Common myeloid progenitor, CD34-positive (primary cell): ENCODE measurements around the gene PIWIL1.

Experiments used
- CTCF ChIA-PET: fragments of 350-600 bp; sonication (Branson Sonifier 250); formaldehyde crosslinking; loops from one replicate; lab custom pipeline; 2021; ENCODE audit warnings: antibody characterized with exemption; lab: Charles Lee
- POLR2A ChIA-PET: fragments of 350-600 bp; sonication (Branson Sonifier 250); formaldehyde crosslinking; loops from one replicate; lab custom pipeline; 2021; ENCODE audit warnings: antibody characterized with exemption; lab: Charles Lee
- DNase-seq, 3 donors: peaks; one replicate each; pipeline versions ENCODE4 v3.0.0 to v3.0.0-alpha.2; 2013
- H3K27ac ChIP-seq, 2 experiments: 1 replicate in 1 of 2; 2 replicates in 1 of 2; pipeline ENCODE4 v1.7.0; 2013; ENCODE audit warnings: inconsistent platforms in 2 of 2, low read length in 2 of 2, mild to moderate bottlenecking in 2 of 2, low read depth in 1 of 2, moderate library complexity in 1 of 2; ENCODE audit not compliant: severe bottlenecking in 2 of 2, insufficient read depth in 1 of 2, poor library complexity in 1 of 2
- H3K27me3 ChIP-seq, 5 experiments: replicated peaks in 2 of 5; 1 replicate in 3 of 5; 2 replicates in 2 of 5; pipeline versions ENCODE4 v1.6.1 to v1.7.0; 2013; ENCODE audit warnings: low read length in 4 of 5, mild to moderate bottlenecking in 2 of 5, moderate library complexity in 2 of 5, inconsistent platforms in 1 of 5; ENCODE audit not compliant: insufficient read depth in 5 of 5, control insufficient read depth in 4 of 5
- H3K36me3 ChIP-seq, 4 experiments: 1 replicate in 2 of 4; 2 replicates in 2 of 4; pipeline versions ENCODE4 v1.6.1 to v1.7.0; 2013; ENCODE audit warnings: low read length in 3 of 4, control low read depth in 1 of 4, mild to moderate bottlenecking in 1 of 4; ENCODE audit not compliant: control insufficient read depth in 4 of 4, insufficient read depth in 4 of 4
- H3K4me1 ChIP-seq, 4 experiments: 1 replicate in 3 of 4; 2 replicates in 1 of 4; pipeline versions ENCODE4 v1.6.1 to v1.7.1; 2013; ENCODE audit warnings: low read length in 3 of 4, mild to moderate bottlenecking in 3 of 4, control low read depth in 1 of 4, inconsistent platforms in 1 of 4, moderate library complexity in 1 of 4; ENCODE audit not compliant: control insufficient read depth in 4 of 4, insufficient read depth in 4 of 4; ENCODE audit errors: control extremely low read depth in 1 of 4
- H3K4me3 ChIP-seq, 7 experiments: 1 replicate in 4 of 7; 2 replicates in 3 of 7; pipeline versions ENCODE4 v1.5.1 to v1.7.0; 2013; ENCODE audit warnings: mild to moderate bottlenecking in 7 of 7, low read length in 6 of 7, moderate library complexity in 6 of 7, inconsistent platforms in 2 of 7, low read depth in 2 of 7, control low read depth in 1 of 7; ENCODE audit not compliant: insufficient read depth in 4 of 7, control insufficient read depth in 1 of 7; ENCODE audit errors: extremely low read depth in 1 of 7
- H3K9me3 ChIP-seq, 5 experiments: 1 replicate in 4 of 5; 2 replicates in 1 of 5; pipeline versions ENCODE4 v1.6.1 to v1.7.1; 2013; ENCODE audit warnings: low read length in 4 of 5, mild to moderate bottlenecking in 2 of 5, inconsistent platforms in 1 of 5, low read depth in 1 of 5, moderate library complexity in 1 of 5; ENCODE audit not compliant: control insufficient read depth in 4 of 5, insufficient read depth in 2 of 5; ENCODE audit errors: control extremely low read depth in 1 of 5
- WGBS: methylation state at CpG from one replicate; pipeline ENCODE4 v1.1.5; 2013; ENCODE audit not compliant: insufficient coverage; 5-methylcytosine and 5-hydroxymethylcytosine counted together

Gene PIWIL1

DNA sequence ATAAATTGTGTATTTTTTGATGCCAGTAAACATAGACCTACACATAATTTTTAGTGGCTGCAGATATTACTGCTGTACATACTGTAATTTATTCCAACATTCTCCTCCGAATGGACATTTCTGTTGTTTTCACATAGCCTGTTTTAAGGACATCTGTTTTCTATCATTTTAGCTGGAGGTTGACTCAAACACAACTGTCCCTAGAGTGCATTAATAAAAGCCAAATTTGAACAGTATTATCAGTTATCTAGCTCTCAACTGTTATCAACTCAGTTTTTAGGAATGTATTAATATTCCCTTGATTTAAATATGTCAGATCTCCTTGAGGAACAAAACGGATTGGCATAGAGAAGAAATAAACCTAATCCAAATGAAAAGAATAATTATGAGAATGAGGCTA lies 17.2 kb upstream of the PIWIL1 start:
- ChIA-PET POLR2A (no interaction called here), CTCF (interaction anchor here (1.4 to 2.1 kb wide), 2 partner anchors 11 to 15 kb away, joined by 4 to 6 read pairs; no protein-coding TSS in a partner anchor)
- WGBS: 100% methylated on average over 1 of the region's 2 CpGs
- no peaks in the 10 kb centered on the region for H3K36me3 ChIP-seq
- H3K9me3 ChIP-seq: no peaks in the 10 kb centered on the region
- H3K27ac ChIP-seq: no peak overlapping the region
- no peak overlapping the region for H3K4me3 ChIP-seq
- H3K4me1 ChIP-seq: no peaks in the 10 kb centered on the region
- peaks cover 0 to 6% (median 3%) of the 10 kb centered on the region in 5 experiments for H3K27me3 ChIP-seq
- DNase-seq: no peak

DNA sequence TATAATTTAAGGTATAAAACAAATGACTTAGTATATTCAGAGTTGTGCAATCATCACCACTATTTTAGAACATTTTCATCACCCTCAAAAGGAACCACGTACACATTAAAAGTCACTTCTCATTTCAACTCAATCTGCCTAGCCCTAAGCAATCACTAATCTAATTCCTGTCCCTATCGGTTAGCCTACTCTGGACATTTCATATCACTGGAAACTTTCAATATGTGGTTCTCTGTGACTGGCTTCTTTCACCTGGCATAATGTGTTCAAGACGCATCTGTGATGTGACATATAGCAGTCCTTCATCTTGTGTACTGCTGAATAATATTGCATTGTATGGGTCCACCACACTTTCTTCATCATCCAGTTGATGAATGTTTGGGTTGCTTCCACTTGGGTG lies 15.4 kb upstream of the PIWIL1 start:
- Histone ChIP-seq H3K27ac (no peak overlapping the region), H3K4me1 (no peaks in the 10 kb centered on the region), H3K9me3 (no peaks in the 10 kb centered on the region), H3K27me3 (peaks cover 0 to 6% (median 4%) of the 10 kb centered on the region in 5 experiments), H3K4me3 (no peak overlapping the region), H3K36me3 (no peaks in the 10 kb centered on the region)
- DNase-seq: no peak
- POLR2A ChIA-PET: no interaction called here
- CTCF ChIA-PET: interaction anchor here (1.4 kb wide), 1 partner anchor 10 kb away, joined by 4 read pairs; no protein-coding TSS in a partner anchor
- 100% methylated on average over 2 of the region's 3 CpGs for WGBS

DNA sequence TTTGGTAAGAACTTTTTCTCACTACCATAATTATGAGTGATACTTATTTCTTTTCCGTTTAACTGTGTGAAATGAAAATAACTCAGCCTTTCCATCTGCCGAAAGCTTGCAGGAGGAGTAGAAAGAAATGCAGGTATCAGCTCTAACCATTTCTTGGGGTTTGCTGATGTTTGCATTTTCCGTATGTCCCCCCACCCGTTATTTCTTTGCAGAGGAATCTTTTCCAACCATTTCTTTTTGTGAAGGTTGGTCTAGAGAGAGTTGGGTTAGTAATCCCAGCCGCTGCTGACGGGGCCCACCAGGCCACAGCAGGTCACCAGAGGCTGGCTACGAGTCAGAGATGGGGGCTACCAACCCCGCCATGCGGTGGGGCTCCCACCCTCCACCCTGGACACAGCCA lies 7.0 kb upstream of the PIWIL1 start:
- no peak for DNase-seq
- Histone ChIP-seq H3K9me3 (no peaks in the 10 kb centered on the region), H3K36me3 (no peaks in the 10 kb centered on the region), H3K27ac (no peak overlapping the region), H3K4me3 (no peak overlapping the region), H3K4me1 (peaks cover 0 to 3% (median 0%) of the 10 kb centered on the region in 4 experiments), H3K27me3 (peaks cover 0 to 41% (median 8%) of the 10 kb centered on the region in 5 experiments)
- ChIA-PET POLR2A (no interaction called here), CTCF (no interaction called here)
- WGBS: 92% methylated on average over 8 of the region's 9 CpGs

DNA sequence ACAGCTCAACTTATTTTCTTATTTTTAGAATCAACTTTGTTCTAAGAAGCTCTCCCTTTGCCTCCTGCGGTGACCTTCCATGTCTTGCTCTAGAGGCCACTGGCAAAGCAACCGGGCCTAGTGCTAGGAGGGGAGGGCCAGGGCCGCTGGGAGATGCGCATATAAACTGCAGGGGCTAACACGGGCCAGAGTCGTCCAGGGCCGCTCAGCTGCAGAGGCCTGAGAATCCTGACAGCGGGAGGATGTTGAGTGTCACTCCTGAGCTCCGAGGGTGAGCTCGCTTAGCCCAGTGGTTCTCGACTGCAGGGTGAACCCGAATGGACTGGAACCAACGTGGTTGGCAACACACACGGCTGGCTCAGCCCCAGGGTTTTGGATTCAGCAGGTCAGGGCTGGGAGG lies 6.5 kb upstream of the PIWIL1 start:
- WGBS: 90% methylated on average over 14 of the region's 14 CpGs
- CTCF ChIA-PET: interaction anchor here (1.4 kb wide), 1 partner anchor 10 kb away, joined by 4 read pairs; no protein-coding TSS in a partner anchor

DNA sequence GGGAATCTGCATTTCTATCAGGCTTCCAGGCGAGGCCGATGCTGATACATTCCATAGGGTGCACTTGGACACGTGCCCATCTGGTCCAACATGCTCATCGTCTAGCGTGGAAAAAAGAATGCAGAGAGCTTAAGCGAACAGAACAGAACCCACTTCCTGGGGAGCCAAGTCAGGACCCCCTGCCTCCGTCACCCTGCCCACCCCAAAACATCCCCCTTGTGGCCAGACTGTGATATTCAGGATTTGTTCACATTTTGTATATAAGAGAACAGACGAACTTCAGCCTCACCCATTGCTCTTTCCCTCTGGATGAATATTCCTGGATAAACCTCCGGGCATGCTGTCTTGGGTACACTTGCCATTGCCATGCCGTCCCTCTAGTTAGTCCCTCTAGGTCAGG lies 4.3 kb upstream of the PIWIL1 start:
- Histone ChIP-seq H3K4me1 (peaks cover 0 to 3% (median 0%) of the 10 kb centered on the region in 4 experiments), H3K27ac (no peak overlapping the region), H3K4me3 (no peak overlapping the region), H3K27me3 (peaks cover 0 to 53% (median 10%) of the 10 kb centered on the region in 5 experiments), H3K36me3 (no peaks in the 10 kb centered on the region), H3K9me3 (no peaks in the 10 kb centered on the region)
- WGBS: 78% methylated on average over 9 of the region's 10 CpGs
- no peak for DNase-seq
- CTCF ChIA-PET: interaction anchor here (0.8 to 1.5 kb wide), 6 partner anchors 51 to 422 kb away, joined by 3 to 11 read pairs (median 3); no protein-coding TSS in a partner anchor
- POLR2A ChIA-PET: no interaction called here

More for the DNA sequence above, 6.5 kb upstream of the PIWIL1 start:
- H3K36me3 ChIP-seq: no peaks in the 10 kb centered on the region
- H3K4me3 ChIP-seq: no peak overlapping the region
- peaks cover 0 to 3% (median 0%) of the 10 kb centered on the region in 4 experiments for H3K4me1 ChIP-seq
- H3K9me3 ChIP-seq: no peaks in the 10 kb centered on the region
- no peak for DNase-seq
- peaks cover 0 to 41% (median 8%) of the 10 kb centered on the region in 5 experiments for H3K27me3 ChIP-seq
- no peak overlapping the region for H3K27ac ChIP-seq
- POLR2A ChIA-PET: no interaction called here

DNA sequence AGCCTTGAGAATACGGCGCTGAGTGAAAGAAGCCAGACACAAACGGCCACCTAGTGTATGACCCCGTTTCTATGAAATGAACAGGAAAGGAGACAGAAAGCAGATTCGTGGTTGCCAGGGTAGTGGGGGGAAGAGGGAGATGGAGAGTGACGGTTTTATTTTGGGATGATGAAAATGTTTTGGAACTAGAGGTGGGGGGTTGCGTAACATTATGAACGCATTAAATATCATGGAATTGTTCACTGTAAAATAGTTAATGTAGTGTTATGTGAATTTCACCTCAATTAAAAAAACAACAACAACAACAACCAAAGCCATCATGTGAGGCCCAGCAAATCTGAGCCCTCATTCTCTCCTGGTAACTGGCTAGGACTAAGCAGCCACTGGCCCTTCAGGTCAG lies 3.3 kb upstream of the PIWIL1 start:
- H3K36me3 ChIP-seq: no peaks in the 10 kb centered on the region
- H3K27me3 ChIP-seq: peaks cover 0 to 52% (median 16%) of the 10 kb centered on the region in 5 experiments
- DNase-seq: no peak
- ChIA-PET CTCF (interaction anchor here (0.8 to 1.3 kb wide), 4 partner anchors 286 to 421 kb away, joined by 3 to 11 read pairs (median 3); no protein-coding TSS in a partner anchor), POLR2A (no interaction called here)
- no peak overlapping the region for H3K4me3 ChIP-seq
- H3K4me1 ChIP-seq: peaks cover 0 to 3% (median 0%) of the 10 kb centered on the region in 4 experiments
- WGBS: 64% methylated on average over 6 of the region's 8 CpGs
- H3K9me3 ChIP-seq: no peaks in the 10 kb centered on the region
- no peak overlapping the region for H3K27ac ChIP-seq

DNA sequence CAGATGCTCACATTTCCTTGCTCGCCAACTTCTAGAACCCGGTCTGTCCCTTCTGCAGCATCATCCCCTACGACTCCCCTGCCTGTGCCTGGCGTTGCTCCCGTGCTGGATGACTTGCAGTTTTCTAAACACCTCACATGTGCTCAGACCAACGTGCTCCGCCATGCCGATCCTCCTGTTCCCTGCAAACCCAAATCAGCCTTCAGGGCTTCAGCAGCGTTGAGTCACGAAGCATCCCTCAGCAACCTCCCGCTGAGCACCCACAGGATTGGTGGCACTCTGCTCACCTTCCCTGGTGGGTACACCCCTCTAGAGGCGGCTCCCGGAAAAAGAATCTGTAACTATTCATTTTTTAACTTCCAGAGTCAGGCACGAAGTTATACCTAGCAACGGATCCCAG lies 2.8 kb upstream of the PIWIL1 start:
- peak in 2 of 3 donors; percentile 45 to 62 for DNase-seq
- 13% methylated on average over 15 of the region's 15 CpGs for WGBS
- no peak overlapping the region for H3K27ac ChIP-seq
- no peaks in the 10 kb centered on the region for H3K36me3 ChIP-seq
- CTCF ChIA-PET: interaction anchor here (0.6 to 2.9 kb wide), 7 partner anchors 8 to 316 kb away, joined by 3 to 27 read pairs (median 5); no protein-coding TSS in a partner anchor
- POLR2A ChIA-PET: no interaction called here
- no peaks in the 10 kb centered on the region for H3K9me3 ChIP-seq
- H3K4me3 ChIP-seq: no peak overlapping the region
- peaks cover 0 to 52% (median 21%) of the 10 kb centered on the region in 5 experiments for H3K27me3 ChIP-seq
- peaks cover 0 to 5% (median 0%) of the 10 kb centered on the region in 4 experiments for H3K4me1 ChIP-seq
